Measurements from ENCODE around the gene LIPC.

DNA sequence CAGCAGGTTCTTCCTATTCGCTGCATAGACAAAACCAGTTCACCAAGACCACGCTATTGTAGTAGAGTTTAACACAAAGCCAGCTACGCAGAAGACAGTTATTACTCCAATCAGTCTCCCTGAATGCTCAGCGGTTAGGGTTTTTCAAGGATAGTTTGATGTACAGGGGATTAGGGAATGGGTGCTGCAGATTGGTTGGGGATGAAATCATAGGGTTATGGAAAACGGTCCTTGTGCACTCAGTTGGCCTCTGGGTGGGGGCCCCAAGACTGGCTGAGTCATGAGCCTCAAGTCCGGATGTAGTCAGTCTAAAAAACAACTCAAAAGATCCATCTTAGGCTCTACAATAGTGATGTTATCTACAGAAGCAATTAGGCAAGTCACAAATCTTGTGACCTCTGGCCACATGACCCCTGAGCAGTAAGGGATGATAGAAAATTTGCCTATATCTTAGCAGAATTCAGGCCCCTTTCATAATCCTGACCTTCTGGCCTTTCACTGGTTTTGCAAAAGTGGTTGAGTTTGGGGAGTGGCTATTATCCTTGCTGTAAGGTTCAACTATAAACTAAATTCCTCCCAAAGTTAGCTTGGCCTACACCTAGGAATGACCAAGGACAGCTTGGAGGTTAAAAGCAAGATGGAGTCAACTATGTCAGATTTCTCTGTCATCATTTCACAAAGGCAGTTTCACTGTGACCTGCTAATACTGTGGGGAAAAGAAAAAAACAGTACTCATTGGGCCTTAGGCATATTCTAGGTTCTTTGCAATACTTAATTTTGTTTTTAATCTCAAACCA is 57.7 kb downstream of the LIPC start:
- no peak for TF ChIP-seq GATA2 (IDR thresholded peaks at IDR 0.05; ENCODE audit: low read depth, low read length)
- TF ChIP-seq GATA3 (IDR thresholded peaks at IDR 0.05; ENCODE audit: low read depth, low read length), result no peak
